Stimulated activated CD4-positive, alpha-beta T cell treated with anti-CD3 and anti-CD28 coated beads, TNF-alpha, amount 100 ng/mL, for 1 hour (primary cell): ENCODE results near the gene MTSS2.

Experiments
- DNase-seq, 3 donors: peaks; one replicate each; pipeline ENCODE4 v3.0.0-alpha.2; 2020; ENCODE audit warnings: low read depth in 3 of 3, low spot score in 1 of 3

The MTSS2 gene

GRCh38 chr16:70687102-70687511, 1.3 kb upstream of the MTSS2 start:
- DNase-seq = no peak

GRCh38 chr16:70686376-70687101, 686 bp upstream of the MTSS2 start:
- no peak for DNase-seq

GRCh38 chr16:70685061-70685937, 554 bp downstream of the MTSS2 start:
- DNase-seq = no peak

- no peak for DNase-seq
These were observed 1.4 kb downstream of the MTSS2 start for GRCh38 chr16:70684146-70685060.

- DNase-seq = no peak
These were observed 2.5 kb downstream of the MTSS2 start for GRCh38 chr16:70683146-70683944.

- DNase-seq = no peak
These were observed 3.4 kb downstream of the MTSS2 start for GRCh38 chr16:70682239-70683145.

GRCh38 chr16:70681382-70682238, 4.2 kb downstream of the MTSS2 start:
- no peak for DNase-seq

- DNase-seq = no peak
These were observed 5.1 kb downstream of the MTSS2 start for GRCh38 chr16:70680495-70681381.

GRCh38 chr16:70679671-70680494, 6.0 kb downstream of the MTSS2 start:
- DNase-seq = no peak

- no peak for DNase-seq
These were observed 6.8 kb downstream of the MTSS2 start for GRCh38 chr16:70678898-70679670.

- DNase-seq = no peak
These were observed 7.5 kb downstream of the MTSS2 start for GRCh38 chr16:70678121-70678897.

- no peak for DNase-seq
These were observed 8.2 kb downstream of the MTSS2 start for GRCh38 chr16:70677499-70678120.

GRCh38 chr16:70676675-70677498, 9.0 kb downstream of the MTSS2 start:
- no peak for DNase-seq
